Measurements from ENCODE around the gene IFIT2.

Gene IFIT2

DNA sequence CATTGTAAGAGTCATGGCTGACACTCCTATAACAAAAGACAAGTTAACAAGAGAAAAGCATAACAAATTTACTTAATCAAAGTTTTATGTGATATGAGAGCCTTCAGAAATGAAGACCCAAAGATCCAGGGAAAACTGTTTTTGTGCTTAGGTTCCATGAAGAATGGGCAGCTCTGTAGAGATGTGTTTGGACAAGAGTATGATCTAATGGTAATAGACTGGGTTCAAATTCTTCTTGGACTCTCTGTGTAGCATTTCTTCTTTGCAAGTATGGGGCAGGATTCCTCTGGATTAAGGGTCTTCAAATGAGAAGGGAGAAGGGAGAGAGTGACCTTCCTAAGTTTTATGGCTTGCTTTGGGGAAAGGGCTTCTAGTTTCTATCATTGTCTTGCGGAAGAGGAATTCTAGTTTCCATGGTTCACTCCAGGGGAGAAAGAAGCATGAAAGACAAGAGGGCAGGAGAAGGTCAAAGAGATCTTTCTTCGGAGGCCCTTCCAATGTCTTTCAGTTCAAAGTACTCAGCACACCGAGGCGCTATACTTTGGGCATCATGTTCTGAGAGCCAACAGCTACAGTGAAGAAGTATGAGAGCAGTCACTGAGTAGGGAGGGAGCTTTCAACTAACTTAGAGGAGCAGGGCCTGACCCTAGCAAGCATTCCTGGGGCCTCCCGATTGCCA is 41.4 kb downstream of the IFIT2 start:
- no peak overlapping the region for H3K4me2 ChIP-seq
- no peak overlapping the region for H3K9ac ChIP-seq
- H3K4me3 ChIP-seq (IDR thresholded peaks at IDR 0.05; ENCODE audit: insufficient read depth, low read depth, low read length): no peak overlapping the region
- no peaks in the 10 kb centered on the region for H3K27me3 ChIP-seq (ENCODE audit: insufficient read depth, low read depth)
- TF ChIP-seq CTCF (conservative IDR thresholded peaks at IDR 0.05; ENCODE audit: low read depth, low read length): no peak
- H3K27ac ChIP-seq: no peak overlapping the region
- no peak overlapping the region for H2AFZ ChIP-seq (ENCODE audit: low read depth)
- H3K4me1 ChIP-seq (ENCODE audit: low read depth, poor library complexity, severe bottlenecking): peaks cover 28% of the 10 kb centered on the region
- H4K20me1 ChIP-seq (ENCODE audit: insufficient read depth): no peaks in the 10 kb centered on the region
- H3K36me3 ChIP-seq (ENCODE audit: insufficient read depth): no peaks in the 10 kb centered on the region
- H3K79me2 ChIP-seq (ENCODE audit: insufficient read depth, low read depth): no peaks in the 10 kb centered on the region

GRCh38 chr10:89344156-89344555 is 42.3 kb downstream of the IFIT2 start:
- H3K27ac ChIP-seq: no peak overlapping the region
- no peak for TF ChIP-seq CTCF (conservative IDR thresholded peaks at IDR 0.05; ENCODE audit: low read depth, low read length)

DNA sequence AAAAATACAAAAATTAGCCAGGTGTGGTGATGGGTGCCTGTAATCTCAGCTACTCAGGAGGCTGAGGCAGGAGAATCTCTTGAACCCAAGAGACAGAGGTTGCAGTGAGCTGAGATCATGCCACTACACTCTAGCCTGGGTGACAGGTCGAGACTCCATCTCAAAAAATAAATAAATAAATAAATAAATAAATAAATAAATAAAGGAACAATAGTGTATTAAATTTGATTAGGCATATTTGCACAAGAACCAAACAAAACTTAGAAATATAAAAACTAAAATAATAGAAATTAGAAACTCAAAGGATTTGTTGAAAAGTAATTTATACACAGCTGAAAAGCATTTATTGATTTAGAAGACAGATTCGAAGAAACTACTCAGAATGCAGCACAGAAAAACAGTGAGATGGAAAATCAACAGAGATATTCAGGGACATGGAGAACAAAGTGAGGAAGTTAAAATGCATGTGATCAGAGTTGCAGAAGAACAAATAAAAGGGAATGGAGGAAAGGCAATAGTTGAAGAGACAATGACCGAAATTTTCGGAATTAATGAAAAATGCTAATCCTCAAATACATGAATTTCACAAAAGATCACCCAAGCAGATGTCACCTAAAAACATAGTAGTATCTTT is 43.6 kb downstream of the IFIT2 start:
- Histone ChIP-seq H3K4me2 (no peak overlapping the region), H3K27me3 (ENCODE audit: insufficient read depth, low read depth) (no peaks in the 10 kb centered on the region), H4K20me1 (ENCODE audit: insufficient read depth) (no peaks in the 10 kb centered on the region), H2AFZ (ENCODE audit: low read depth) (no peak overlapping the region), H3K27ac (no peak overlapping the region), H3K79me2 (ENCODE audit: insufficient read depth, low read depth) (no peaks in the 10 kb centered on the region), H3K4me1 (ENCODE audit: low read depth, poor library complexity, severe bottlenecking) (peaks cover 50% of the 10 kb centered on the region), H3K9ac (no peak overlapping the region), H3K4me3 (IDR thresholded peaks at IDR 0.05; ENCODE audit: insufficient read depth, low read depth, low read length) (no peak overlapping the region), H3K36me3 (ENCODE audit: insufficient read depth) (no peaks in the 10 kb centered on the region)
- no peak for TF ChIP-seq CTCF (conservative IDR thresholded peaks at IDR 0.05; ENCODE audit: low read depth, low read length)

More at GRCh38 chr10:89344156-89344555, 42.3 kb downstream of the IFIT2 start:
- H3K36me3 ChIP-seq (ENCODE audit: insufficient read depth): no peaks in the 10 kb centered on the region
- H3K9ac ChIP-seq: no peak overlapping the region
- H4K20me1 ChIP-seq (ENCODE audit: insufficient read depth): no peaks in the 10 kb centered on the region
- peaks cover 37% of the 10 kb centered on the region for H3K4me1 ChIP-seq (ENCODE audit: low read depth, poor library complexity, severe bottlenecking)
- no peak overlapping the region for H3K4me2 ChIP-seq
- no peak overlapping the region for H2AFZ ChIP-seq (ENCODE audit: low read depth)
- no peaks in the 10 kb centered on the region for H3K79me2 ChIP-seq (ENCODE audit: insufficient read depth, low read depth)
- no peaks in the 10 kb centered on the region for H3K27me3 ChIP-seq (ENCODE audit: insufficient read depth, low read depth)
- no peak overlapping the region for H3K4me3 ChIP-seq (IDR thresholded peaks at IDR 0.05; ENCODE audit: insufficient read depth, low read depth, low read length)

DNA sequence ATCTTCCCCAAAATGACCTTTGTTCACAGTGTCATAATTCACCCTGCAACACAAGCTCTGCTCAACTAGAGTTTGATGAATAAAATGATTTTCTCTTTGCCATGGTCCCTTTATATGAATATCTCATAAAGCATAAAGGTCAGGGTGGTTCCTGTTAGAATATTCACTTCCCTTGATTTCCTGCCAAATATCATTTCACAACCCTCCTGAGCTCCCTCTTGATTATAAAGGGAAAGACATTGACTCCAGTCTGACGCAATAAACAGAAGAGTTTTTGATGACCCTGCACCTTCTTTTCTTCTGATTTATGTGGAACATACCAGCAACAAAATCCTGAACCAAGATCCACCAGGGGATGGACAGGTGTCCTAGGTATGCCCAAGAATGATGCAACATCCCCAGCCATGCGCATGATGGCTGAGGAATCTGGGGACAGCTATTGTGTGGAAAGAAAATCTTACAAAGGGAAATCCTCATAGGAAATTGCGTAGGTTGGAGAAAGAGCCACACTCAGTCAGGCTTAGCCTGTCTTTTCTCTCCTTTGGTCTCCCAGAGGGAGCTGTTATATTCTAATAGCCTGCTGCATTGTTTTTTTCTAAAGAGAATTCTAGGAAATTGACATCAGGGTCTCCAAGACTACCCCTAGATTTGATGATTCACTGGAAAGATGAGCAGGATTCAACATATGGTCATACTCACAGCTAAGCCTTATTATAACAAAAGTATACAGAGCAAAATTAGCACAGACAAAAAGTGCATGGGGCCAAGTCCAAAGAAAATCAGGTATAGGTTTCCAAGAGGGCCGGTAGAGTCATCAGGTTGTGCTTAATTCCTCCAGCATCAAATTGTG is 44.8 kb downstream of the IFIT2 start:
- no peak overlapping the region for H3K4me3 ChIP-seq (IDR thresholded peaks at IDR 0.05; ENCODE audit: insufficient read depth, low read depth, low read length)
- no peaks in the 10 kb centered on the region for H3K36me3 ChIP-seq (ENCODE audit: insufficient read depth)
- H4K20me1 ChIP-seq (ENCODE audit: insufficient read depth): no peaks in the 10 kb centered on the region
- no peaks in the 10 kb centered on the region for H3K27me3 ChIP-seq (ENCODE audit: insufficient read depth, low read depth)
- no peak overlapping the region for H3K9ac ChIP-seq
- H3K4me2 ChIP-seq: no peak overlapping the region
- H3K4me1 ChIP-seq (ENCODE audit: low read depth, poor library complexity, severe bottlenecking): peaks cover 62% of the 10 kb centered on the region
- no peaks in the 10 kb centered on the region for H3K79me2 ChIP-seq (ENCODE audit: insufficient read depth, low read depth)
- H3K27ac ChIP-seq: no peak overlapping the region; the same call in 1 of the 2 replicates
- no peak for TF ChIP-seq CTCF (conservative IDR thresholded peaks at IDR 0.05; ENCODE audit: low read depth, low read length)
- H2AFZ ChIP-seq (ENCODE audit: low read depth): no peak overlapping the region
